Epithelial cell of umbilical artery (primary cell): ENCODE results near the gene CYP4F3. TPM values are rescaled to one million over a fixed set of nuclear protein-coding genes. Genes with fewer than 3 reads are reported as not detected.

ENCODE experiments used
- total RNA-seq: library from RNA; depleted of rRNA; stranded (reverse); fragments of >200 nt; gene quantifications from 2 replicates; pipeline ENCODE4 v1.2.3, GENCODE V29; 2014

The CYP4F3 gene, protein sequence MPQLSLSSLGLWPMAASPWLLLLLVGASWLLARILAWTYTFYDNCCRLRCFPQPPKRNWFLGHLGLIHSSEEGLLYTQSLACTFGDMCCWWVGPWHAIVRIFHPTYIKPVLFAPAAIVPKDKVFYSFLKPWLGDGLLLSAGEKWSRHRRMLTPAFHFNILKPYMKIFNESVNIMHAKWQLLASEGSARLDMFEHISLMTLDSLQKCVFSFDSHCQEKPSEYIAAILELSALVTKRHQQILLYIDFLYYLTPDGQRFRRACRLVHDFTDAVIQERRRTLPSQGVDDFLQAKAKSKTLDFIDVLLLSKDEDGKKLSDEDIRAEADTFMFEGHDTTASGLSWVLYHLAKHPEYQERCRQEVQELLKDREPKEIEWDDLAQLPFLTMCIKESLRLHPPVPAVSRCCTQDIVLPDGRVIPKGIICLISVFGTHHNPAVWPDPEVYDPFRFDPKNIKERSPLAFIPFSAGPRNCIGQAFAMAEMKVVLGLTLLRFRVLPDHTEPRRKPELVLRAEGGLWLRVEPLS
- total RNA-seq, result not detected in 2 replicates

DNA sequence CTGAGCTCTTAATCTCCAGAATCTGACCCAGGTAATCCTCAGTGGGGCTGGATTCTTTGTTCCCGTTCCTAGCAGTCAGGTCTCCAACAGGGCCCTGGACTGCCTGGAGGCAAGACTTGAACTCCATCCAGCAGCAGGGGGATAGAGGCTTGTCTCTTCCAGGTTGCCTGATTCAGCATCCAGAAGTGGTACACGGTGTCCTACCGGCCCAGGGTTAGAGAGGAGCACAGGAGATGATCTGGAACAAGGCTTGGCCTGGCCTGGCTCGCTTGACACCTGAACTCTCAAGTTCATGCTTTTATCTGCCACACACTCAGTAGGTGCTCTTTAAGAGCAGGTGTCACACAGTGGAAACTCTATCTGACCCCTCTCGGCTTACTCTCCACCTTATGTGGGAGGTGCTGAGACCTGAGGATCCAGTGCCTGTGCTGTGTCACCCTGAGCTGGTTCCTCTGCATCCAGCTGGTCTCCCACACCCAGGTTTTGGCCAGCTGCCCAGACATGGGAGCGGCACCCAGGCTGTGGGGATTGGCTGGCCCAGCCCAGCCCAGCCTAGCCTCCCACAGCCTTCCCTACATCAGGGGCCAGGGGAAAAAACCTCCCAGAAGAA lies at the start of gene CYP4F3:
Gene CYP4F3, plus strand, starts transcription at position 604 of the 610 bp plus-strand sequence. CDS start 519 bp downstream, outside the sequence.

GRCh38 chr19:15614507-15615379 lies 26.0 kb upstream of the CYP4F3 start, which contains the start of gene CYP4F8:
CYP4F8 (plus strand) TSS chr19:15615218; CDS start chr19:15615617, 399 bp downstream.

DNA sequence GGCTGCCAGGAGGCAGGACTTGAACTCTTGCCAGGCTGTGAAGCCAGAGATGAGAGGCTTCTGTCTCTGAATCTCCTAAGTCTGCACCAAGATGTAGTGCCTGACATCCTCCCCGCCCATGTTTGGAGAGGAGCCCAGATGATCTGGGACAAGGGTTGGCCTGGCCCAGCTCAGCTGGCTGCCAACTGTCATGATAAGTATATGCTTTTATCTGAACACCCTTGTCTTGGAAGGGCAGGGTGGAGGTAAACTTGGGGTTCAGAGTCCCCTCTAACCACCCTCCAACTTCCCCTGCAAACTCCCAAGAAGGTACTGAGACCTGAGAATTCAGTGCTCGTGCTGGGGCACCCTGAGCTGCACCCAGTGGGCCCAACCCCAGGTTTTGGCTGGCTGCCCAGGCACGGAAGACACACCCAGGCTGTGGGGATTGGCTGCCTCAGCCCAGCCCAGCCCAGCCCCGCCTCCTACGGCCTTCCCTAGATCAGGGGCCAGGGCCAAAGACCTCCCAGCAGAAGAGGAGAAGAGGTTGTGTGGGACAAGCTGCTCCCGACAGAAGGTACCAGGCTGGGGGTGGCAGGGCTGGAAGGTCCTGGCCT lies 32.0 kb downstream of the CYP4F3 start, which contains the start of gene CYP4F12:
Gene CYP4F12, plus strand, starts transcription at position 508 of the 596 bp plus-strand sequence. CDS start 443 bp downstream, outside the sequence.

Other genes with a start within 250 kb of the CYP4F3 start
- gene AKAP8L, start 221.9 kb upstream of the CYP4F3 start, total RNA-seq, result 51.3 and 60.6 TPM in 2 replicates
- 4.0 and 5.2 TPM in 2 replicates for gene WIZ, start 190.9 kb upstream of the CYP4F3 start, total RNA-seq
- 2.1 and 2.9 TPM in 2 replicates for gene RASAL3, start 176.4 kb upstream of the CYP4F3 start, total RNA-seq
- not detected in 2 replicates for gene PGLYRP2, start 161.4 kb upstream of the CYP4F3 start, total RNA-seq
- gene CYP4F22, start 132.4 kb upstream of the CYP4F3 start, total RNA-seq, result not detected in 2 replicates
- gene CYP4F8, start 25.7 kb upstream of the CYP4F3 start, total RNA-seq, result not detected in 2 replicates
- not detected in 2 replicates for gene CYP4F12, start 32.2 kb downstream of the CYP4F3 start, total RNA-seq
- not detected in 2 replicates for gene OR10H2, start 87.1 kb downstream of the CYP4F3 start, total RNA-seq
- gene OR10H3, start 97.1 kb downstream of the CYP4F3 start, total RNA-seq, result not detected in 2 replicates
- not detected in 2 replicates for gene OR10H5, start 146.8 kb downstream of the CYP4F3 start, total RNA-seq
- not detected in 2 replicates for gene OR10H1, start 174.8 kb downstream of the CYP4F3 start, total RNA-seq